ENCODE data around the gene ZNF410. TPM values are rescaled to one million over a fixed set of nuclear protein-coding genes. Genes with fewer than 3 reads are reported as not detected.

Gene ZNF410
- 43.9 to 56.6 TPM (median 44.3 TPM) in 5 replicates for total RNA-seq (2022; extraction: Qiagen RNA extraction)

GRCh38 chr14:73886449-73887317 is at the start of gene ZNF410:
Gene ZNF410 (plus strand): TSS chr14:73886859. CDS start chr14:73892176, 5,317 bp downstream.

GRCh38 chr14:73851567-73852382 is 34.9 kb upstream of the ZNF410 start, which contains the start of gene PTGR2:
Gene PTGR2 (plus strand): TSS chr14:73851831. CDS start chr14:73858863, 7,032 bp downstream.

DNA sequence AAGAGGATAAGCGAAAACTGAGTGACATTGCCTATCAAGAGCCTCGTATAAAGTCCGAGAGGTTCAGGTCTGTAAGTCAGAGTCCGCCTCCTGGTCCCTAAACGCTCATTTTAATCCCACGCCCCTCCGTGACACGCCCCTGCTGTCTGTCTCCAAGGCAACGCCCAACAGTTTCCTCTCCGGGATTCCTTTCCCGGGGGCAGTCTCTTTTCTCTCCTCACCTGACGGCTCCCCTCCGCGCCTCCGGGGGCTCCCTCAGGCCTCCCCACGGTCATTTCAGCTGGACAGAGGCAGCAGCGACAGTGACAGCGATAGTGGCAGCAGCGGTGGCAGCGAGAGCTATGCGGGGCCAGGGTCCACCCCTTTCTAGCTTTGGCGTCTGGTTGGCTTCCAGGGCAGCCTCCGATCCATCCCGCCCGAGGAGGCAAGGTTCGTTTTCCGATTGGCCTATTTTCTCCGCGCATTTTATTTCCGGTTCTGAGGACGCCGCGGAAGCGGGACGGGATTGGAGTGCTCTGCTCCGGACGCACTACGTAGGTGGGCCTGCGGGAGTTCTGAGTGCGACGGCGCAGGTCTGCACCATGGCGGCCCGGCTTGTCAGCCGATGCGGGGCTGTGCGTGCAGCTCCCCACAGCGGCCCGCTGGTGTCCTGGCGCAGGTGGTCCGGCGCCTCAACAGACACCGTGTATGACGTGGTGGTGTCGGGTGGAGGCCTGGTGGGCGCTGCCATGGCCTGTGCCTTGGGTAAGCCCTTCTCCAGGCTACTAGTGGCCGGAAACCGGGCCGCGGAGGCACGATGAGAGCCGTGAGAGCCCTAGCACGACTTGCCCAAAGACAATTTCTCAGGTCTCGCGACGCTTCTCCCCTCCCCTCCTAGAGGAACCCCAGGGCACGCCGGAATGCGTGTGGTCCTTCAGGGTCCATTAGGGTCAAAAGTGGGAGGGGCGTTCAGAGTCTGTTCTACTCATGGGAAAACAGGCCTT is 63.4 kb downstream of the ZNF410 start, which contains the start of the genes COQ6 and FAM161B:
TSS of gene COQ6 (plus strand) at position 551 of the 983 bp plus-strand sequence. CDS start at position 582, 31 bp downstream.
TSS of gene FAM161B (minus strand) at position 343 of the 983 bp plus-strand sequence. CDS start at position 275, 68 bp downstream.

Other genes with a start within 250 kb of the ZNF410 start
- 7.7 to 10.5 TPM (median 8.6 TPM) in 5 replicates for gene DNAL1, start 241.9 kb upstream of the ZNF410 start, total RNA-seq (2022; extraction: Qiagen RNA extraction)
- gene PNMA1, start 172.5 kb upstream of the ZNF410 start, total RNA-seq (2022; extraction: Qiagen RNA extraction), result 57.4 to 63.7 TPM (median 59.9 TPM) in 5 replicates
- gene PTGR2, start 35.0 kb upstream of the ZNF410 start, total RNA-seq (2022; extraction: Qiagen RNA extraction), result 7.5 to 8.8 TPM (median 8.2 TPM) in 5 replicates
- gene FAM161B, start 63.2 kb downstream of the ZNF410 start, total RNA-seq (2022; extraction: Qiagen RNA extraction), result 1.4 to 1.9 TPM (median 1.7 TPM) in 5 replicates
- gene COQ6, start 63.4 kb downstream of the ZNF410 start, total RNA-seq (2022; extraction: Qiagen RNA extraction), result 22.1 to 26.9 TPM (median 25.9 TPM) in 5 replicates
- gene ENTPD5, start 132.4 kb downstream of the ZNF410 start, total RNA-seq (2022; extraction: Qiagen RNA extraction), result 5.1 to 6.5 TPM (median 5.9 TPM) in 5 replicates
- gene BBOF1, start 132.5 kb downstream of the ZNF410 start, total RNA-seq (2022; extraction: Qiagen RNA extraction), result 2.8 to 4.2 TPM (median 3.2 TPM) in 5 replicates
- 2.0 to 3.1 TPM (median 2.6 TPM) in 5 replicates for gene ALDH6A1, start 197.6 kb downstream of the ZNF410 start, total RNA-seq (2022; extraction: Qiagen RNA extraction)
- gene LIN52, start 198.1 kb downstream of the ZNF410 start, total RNA-seq (2022; extraction: Qiagen RNA extraction), result 3.7 to 6.9 TPM (median 4.2 TPM) in 5 replicates

Measured in A549 treated with AZD2906 at 1 μM for 4 hours (cell line).